IPS DF 6.9 (cell line): ENCODE data around the gene FBXO3.
"Not testable (repeated sequence)": the region's sequence is repeated elsewhere in the genome, so short reads cannot be mapped to it uniquely, and the experiment has no call there.

Source experiments
- DNase-seq: peaks from one replicate; pipeline ENCODE4 v3.0.0-alpha.2; 2013; ENCODE audit warnings: low read depth, low spot score
- H3K27ac ChIP-seq: one replicate; pipeline ENCODE4 v1.5.1; 2013; ENCODE audit warnings: low read length, control low read depth
- H3K27me3 ChIP-seq: 2 replicates; pipeline ENCODE4 v1.6.1; 2013; ENCODE audit warnings: mild to moderate bottlenecking, low read length; ENCODE audit not compliant: control insufficient read depth, insufficient read depth
- H3K36me3 ChIP-seq: 2 replicates; pipeline ENCODE4 v1.6.1; 2013; ENCODE audit warnings: low read length; ENCODE audit not compliant: control insufficient read depth, insufficient read depth
- H3K4me1 ChIP-seq: 2 replicates; pipeline ENCODE4 v1.6.1; 2013; ENCODE audit warnings: low read length; ENCODE audit not compliant: control insufficient read depth, insufficient read depth
- H3K4me3 ChIP-seq: 2 replicates; pipeline ENCODE4 v1.5.1; 2013; ENCODE audit warnings: mild to moderate bottlenecking, low read length
- H3K9me3 ChIP-seq: 2 replicates; pipeline ENCODE4 v1.6.1; 2013; ENCODE audit warnings: low read length, inconsistent platforms; ENCODE audit not compliant: control insufficient read depth, insufficient read depth
- WGBS: extraction: QIAGEN DNeasy Blood & Tissue Kit; methylation state at CpG from one replicate; pipeline ENCODE4 v1.1.7; 2013; ENCODE audit warnings: mixed read lengths, missing lambda C conversion rate; ENCODE audit not compliant: insufficient read length, insufficient coverage; 5-methylcytosine and 5-hydroxymethylcytosine counted together

Gene FBXO3

DNA sequence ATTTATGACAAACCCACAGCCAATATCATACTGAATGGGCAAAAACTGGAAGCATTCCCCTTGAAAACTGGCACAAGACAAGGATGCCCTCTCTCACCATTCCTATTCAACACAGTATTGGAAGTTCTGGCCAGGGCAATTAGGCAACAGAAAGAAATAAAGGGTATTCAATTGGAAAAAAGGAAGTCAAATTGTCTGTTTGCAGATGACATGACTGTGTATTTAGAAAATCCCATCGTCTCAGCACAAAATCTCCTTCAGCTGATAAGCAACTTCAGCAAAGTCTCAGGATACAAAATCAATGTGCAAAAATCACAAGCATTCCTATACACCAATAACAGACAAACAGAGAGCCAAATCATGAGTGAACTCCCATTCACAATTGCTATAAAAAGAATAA, 46.8 kb downstream of the FBXO3 start:
- H3K36me3 ChIP-seq, DNase-seq, H3K27ac ChIP-seq, H3K4me3 ChIP-seq, H3K9me3 ChIP-seq, H3K4me1 ChIP-seq, H3K27me3 ChIP-seq: not testable (repeated sequence)
- WGBS: no CpG with 5 or more reads among the region's 1 CpG

DNA sequence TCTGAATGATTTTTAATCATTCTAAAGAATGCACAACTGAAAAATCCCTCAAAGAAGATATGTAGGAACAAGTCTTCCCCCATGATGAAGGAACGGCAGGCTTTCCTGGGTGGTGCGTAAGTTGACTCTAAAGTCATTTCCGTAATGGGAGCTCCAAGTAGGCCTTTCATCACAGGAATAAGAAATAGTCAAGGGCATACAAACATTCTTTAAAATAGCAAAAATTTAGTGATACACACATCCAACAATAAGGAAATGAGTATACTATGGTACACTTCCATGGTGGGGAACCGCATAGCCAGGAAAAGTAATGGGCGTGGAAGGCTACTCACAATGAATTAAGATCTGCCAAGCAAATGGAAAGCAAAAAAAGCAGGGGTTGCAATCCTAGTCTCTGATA, 48.8 kb downstream of the FBXO3 start:
- no peaks in the 10 kb centered on the region for H3K4me1 ChIP-seq
- H3K27me3 ChIP-seq: no peaks in the 10 kb centered on the region
- H3K4me3 ChIP-seq: no peak overlapping the region
- H3K36me3 ChIP-seq: peaks cover 2% of the 10 kb centered on the region; the same call in 1 of the 2 replicates
- WGBS: no CpG with 5 or more reads among the region's 5 CpGs
- no peaks in the 10 kb centered on the region for H3K9me3 ChIP-seq
- no peak for DNase-seq
- no peak overlapping the region for H3K27ac ChIP-seq

DNA sequence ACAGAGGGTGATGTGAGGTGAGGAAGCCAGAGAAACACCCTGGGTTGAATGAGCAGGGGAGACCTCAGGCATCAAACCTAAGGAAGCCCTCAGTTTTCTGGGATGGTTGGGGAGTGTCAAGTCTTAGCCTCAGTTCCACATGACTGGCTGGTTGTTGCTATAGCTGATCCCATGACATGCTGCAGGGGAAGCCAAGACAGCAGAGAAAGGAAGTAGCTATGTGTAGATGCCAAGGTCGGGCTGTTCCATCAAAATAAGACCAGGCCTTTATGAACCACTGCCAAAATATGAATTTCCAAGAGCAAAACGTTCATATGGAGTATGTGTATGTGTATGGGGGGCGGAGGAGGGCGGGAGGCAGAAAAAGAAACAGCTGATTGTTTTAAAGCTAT, 49.7 kb downstream of the FBXO3 start:
- no peak overlapping the region for H3K27ac ChIP-seq
- no peak overlapping the region for H3K4me3 ChIP-seq
- DNase-seq: no peak
- H3K4me1 ChIP-seq: no peaks in the 10 kb centered on the region
- peaks cover 2% of the 10 kb centered on the region; the same call in 1 of the 2 replicates for H3K36me3 ChIP-seq
- H3K27me3 ChIP-seq: no peaks in the 10 kb centered on the region
- no CpG with 5 or more reads among the region's 4 CpGs for WGBS
- H3K9me3 ChIP-seq: no peaks in the 10 kb centered on the region

DNA sequence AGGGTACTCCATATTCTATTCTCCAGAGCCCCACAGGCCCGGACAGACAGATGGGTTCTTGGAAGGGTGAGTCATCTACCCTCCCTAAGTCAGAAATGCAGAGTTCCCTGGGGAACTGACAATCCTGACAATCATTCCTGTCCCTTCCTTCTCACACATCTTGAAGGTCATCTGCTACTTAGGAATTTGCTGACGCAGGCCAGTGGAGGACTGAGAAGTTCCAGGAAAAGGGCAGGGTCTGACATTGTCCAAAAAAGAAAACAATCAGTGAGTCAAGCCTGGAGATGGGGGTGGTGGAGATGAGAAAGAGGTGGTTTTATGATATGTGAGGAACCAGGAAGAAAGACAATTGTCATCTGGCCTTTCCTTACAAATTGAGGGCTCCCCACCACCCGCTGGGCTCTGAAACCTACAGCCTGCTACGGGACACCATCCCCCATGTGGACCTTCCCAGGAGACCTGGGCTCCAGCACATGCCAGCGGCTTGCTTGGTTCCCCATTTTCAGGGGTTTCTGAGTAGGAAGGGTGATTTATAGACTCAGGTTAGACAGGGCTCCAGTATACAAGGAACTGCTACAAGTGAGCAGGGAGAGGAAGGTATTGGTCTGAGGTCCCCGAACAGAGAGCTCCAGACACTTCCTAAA, 51.0 kb downstream of the FBXO3 start:
- Histone ChIP-seq H3K9me3 (no peaks in the 10 kb centered on the region), H3K4me3 (no peak overlapping the region), H3K27me3 (no peaks in the 10 kb centered on the region), H3K36me3 (peaks cover 2% of the 10 kb centered on the region; the same call in 1 of the 2 replicates), H3K4me1 (no peaks in the 10 kb centered on the region), H3K27ac (no peak overlapping the region)
- DNase-seq: no peak
- WGBS: no CpG with 5 or more reads among the region's 6 CpGs

DNA sequence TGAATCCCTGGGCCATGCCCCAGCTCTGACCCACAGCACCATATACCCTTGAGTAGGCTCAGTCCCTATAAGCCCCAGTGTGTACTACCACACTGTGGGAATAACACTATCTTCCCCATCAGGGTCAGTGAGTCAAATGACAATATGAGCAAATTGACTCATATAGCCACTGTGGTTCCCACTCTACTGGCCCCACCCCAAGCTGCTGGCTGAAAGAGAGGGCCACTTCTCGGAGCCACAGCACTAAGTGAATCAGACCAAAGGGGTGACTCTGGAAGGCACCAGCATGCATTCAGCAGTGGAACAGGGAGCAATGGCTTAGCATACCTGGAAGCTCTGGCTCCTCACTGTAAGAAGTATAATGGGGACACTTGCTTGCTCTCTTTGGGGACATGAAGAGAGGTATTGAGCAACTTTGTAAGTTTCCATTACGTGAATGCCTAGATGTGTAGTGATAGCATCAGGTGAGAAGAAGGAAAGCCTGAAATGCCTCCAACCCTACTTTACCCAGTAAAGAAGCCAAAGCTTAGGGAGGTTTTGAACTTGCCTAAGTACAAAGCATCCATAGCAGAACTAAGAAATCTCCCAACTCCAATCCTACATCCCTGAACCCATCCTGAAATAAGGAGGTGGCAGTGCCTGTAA, 51.6 kb downstream of the FBXO3 start:
- Histone ChIP-seq H3K27me3 (no peaks in the 10 kb centered on the region), H3K9me3 (no peaks in the 10 kb centered on the region), H3K4me3 (no peak overlapping the region), H3K4me1 (no peaks in the 10 kb centered on the region), H3K27ac (no peak overlapping the region), H3K36me3 (peaks cover 2% of the 10 kb centered on the region; the same call in 1 of the 2 replicates)
- DNase-seq: no peak
- no CpG with 5 or more reads among the region's 2 CpGs for WGBS

DNA sequence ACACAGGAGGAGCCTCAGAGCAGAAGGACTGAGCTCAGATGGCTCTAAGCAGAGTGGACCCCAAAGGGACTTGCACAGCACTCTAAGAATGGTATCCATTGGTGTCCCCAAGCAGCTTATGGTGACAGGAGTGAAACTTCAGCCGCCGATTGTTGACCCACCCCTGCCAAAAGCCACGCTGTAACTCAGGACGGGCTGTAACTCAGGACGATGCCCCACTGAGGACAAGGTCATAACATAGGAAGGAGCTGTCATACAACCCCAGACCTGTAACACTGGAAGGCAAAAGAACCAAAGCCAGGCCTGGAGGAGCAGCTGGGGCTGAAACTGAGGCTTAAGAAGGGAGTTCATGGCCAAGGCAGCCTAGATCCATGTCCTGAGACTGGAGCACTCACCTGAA, 52.3 kb downstream of the FBXO3 start:
- WGBS: no CpG with 5 or more reads among the region's 5 CpGs
- H3K4me1 ChIP-seq: no peaks in the 10 kb centered on the region
- H3K36me3 ChIP-seq: peaks cover 2% of the 10 kb centered on the region; the same call in 1 of the 2 replicates

DNA sequence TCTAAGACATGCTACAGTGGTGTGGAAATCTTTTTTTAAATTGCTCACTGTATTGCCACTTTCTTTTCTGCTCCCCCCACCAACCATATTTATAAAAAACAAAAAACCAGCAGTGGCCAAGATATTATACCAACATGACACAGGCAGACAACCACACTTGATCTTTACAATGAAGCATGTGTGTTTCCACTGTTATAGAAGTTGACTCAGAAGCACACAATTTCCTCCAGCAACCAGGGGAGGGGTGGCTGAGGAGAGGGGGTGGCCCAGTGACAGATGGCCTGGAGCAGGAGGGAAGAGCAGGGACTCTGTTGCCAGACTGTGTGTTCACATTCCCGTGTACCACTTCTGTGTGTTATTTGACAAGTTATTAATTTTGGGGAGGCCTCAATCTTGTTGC, 52.9 kb downstream of the FBXO3 start:
- Histone ChIP-seq H3K4me1 (no peaks in the 10 kb centered on the region), H3K36me3 (peaks cover 2% of the 10 kb centered on the region; the same call in 1 of the 2 replicates), H3K9me3 (no peaks in the 10 kb centered on the region), H3K4me3 (no peak overlapping the region), H3K27ac (no peak overlapping the region), H3K27me3 (no peaks in the 10 kb centered on the region)
- WGBS: no CpG with 5 or more reads among the region's 1 CpG
- no peak for DNase-seq

More for the DNA sequence above, 52.3 kb downstream of the FBXO3 start:
- DNase-seq: no peak
- H3K9me3 ChIP-seq: no peaks in the 10 kb centered on the region
- H3K27me3 ChIP-seq: no peaks in the 10 kb centered on the region
- H3K4me3 ChIP-seq: no peak overlapping the region
- no peak overlapping the region for H3K27ac ChIP-seq

DNA sequence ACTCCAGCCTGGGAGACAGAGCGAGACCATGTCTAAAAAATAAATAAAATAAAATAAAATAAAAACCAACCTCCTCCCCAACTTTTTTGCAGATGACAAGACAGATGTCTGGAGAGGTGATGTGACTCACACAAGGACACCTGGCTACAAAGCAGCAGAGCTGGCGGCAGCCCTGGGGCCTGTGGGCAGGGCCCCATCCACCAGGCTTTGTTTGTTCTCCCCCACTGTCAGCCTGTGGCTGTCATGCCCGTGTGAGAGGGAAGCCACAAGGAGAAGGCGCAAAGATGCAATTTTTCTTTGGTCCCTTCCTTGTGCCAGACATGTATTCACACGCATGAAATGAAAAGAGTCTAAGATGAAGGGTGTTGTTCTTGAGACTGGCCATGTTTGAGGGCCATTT, 54.7 kb downstream of the FBXO3 start:
- Histone ChIP-seq H3K4me3 (no peak overlapping the region), H3K4me1 (no peaks in the 10 kb centered on the region), H3K27ac (no peak overlapping the region), H3K36me3 (peaks cover 2% of the 10 kb centered on the region; the same call in 1 of the 2 replicates), H3K27me3 (no peaks in the 10 kb centered on the region), H3K9me3 (no peaks in the 10 kb centered on the region)
- DNase-seq: no peak
- WGBS: no CpG with 5 or more reads among the region's 5 CpGs

DNA sequence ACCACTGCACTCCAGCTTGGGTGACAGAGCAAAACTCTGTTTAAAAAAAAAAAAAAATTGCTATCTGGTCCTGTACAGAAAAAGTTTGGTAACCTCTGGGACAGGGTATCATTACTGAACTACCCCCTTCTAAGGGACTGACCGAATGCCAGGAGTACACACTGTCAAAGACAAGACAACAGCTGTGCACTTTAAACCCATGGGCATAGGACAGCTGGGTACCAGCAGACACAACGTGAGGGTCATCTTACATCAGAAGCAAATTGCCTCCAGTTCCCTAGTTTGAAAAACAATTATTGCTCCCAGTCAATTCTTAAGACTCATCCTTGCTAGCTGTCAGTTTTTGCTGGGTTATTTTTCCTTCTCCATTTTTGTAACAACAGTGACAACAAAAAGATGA, 55.9 kb downstream of the FBXO3 start:
- H3K4me1 ChIP-seq: no peaks in the 10 kb centered on the region
- no peaks in the 10 kb centered on the region for H3K9me3 ChIP-seq
- WGBS: no CpG with 5 or more reads among the region's 2 CpGs
- H3K4me3 ChIP-seq: no peak overlapping the region
- peaks cover 2% of the 10 kb centered on the region; the same call in 1 of the 2 replicates for H3K36me3 ChIP-seq
- H3K27ac ChIP-seq: no peak overlapping the region
- H3K27me3 ChIP-seq: no peaks in the 10 kb centered on the region
- no peak for DNase-seq

DNA sequence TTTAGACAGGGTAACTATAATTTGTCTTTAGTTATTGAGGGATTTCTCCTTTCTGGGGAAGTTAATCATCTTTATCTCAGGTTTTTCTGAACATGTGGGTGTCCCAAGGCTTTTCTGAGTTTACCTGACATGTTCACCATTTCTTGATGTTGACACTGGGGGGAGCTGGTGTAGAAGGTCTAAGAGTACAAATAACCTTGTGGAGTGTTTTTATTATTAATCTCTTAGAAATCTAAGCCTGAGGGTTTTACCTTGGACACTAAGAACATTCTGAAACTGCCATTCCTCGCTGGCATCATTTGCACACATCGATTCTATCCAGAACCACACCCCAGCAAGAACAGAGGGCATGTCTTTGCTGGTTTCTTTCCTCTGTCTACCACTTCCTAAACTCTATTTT, 58.1 kb downstream of the FBXO3 start:
- Histone ChIP-seq H3K36me3 (no peaks in the 10 kb centered on the region; the same call in 1 of the 2 replicates), H3K4me3 (no peak overlapping the region), H3K4me1 (no peaks in the 10 kb centered on the region), H3K27me3 (no peaks in the 10 kb centered on the region), H3K9me3 (no peaks in the 10 kb centered on the region), H3K27ac (no peak overlapping the region)
- WGBS: no CpG with 5 or more reads among the region's 2 CpGs
- DNase-seq: no peak
